Left cardiac atrium (tissue), 4 donors: ENCODE data around the gene PLA1A. TPM values are rescaled to one million over a fixed set of nuclear protein-coding genes. Genes with fewer than 3 reads are reported as not detected.
A peak's percentile ranks its signal among the peaks of the same experiment; 100 is the strongest.

ENCODE experiments used
- ATAC-seq, 2 donors: fragments of 200-7000 bp; cut with Tn5 transposase; one replicate each; pipeline ENCODE4 v1.9.1; 2020; ENCODE audit warnings: mild to moderate bottlenecking in 2 of 2, moderate library complexity in 2 of 2
- DNase-seq: peaks from one replicate; pipeline ENCODE4 v3.0.0-alpha.2; 2020
- intact Hi-C, 2 donors: fragments of 100-400 bp; cut with DNase I; formaldehyde crosslinking; loops; one replicate each; pipeline versions ENCODE4 v1.14.1 to v1.15.1; 2022 to 2023
- total RNA-seq, 2 donors: library from RNA; stranded (reverse); fragmentation: NEBNext Ultra II Directional; extraction: Animal tissue kit (Norgen Biotek cat#: 25700); gene quantifications; one replicate each; pipeline ENCODE4 v1.2.1, GENCODE V29; 2021
- donor health status: DM: no; HTN: yes; CAD: no.
- donor health status: DM: no; HTN: yes; CAD: no; lungs with severe emphysema.
- donor health status: DM: yes; HTN: yes; CAD: no.
- donor health status: Dilated cardiomyopathy.

Gene PLA1A
- total RNA-seq, 2 donors from 2014 or later = 1.5 to 8.7 TPM

GRCh38 chr3:119599558-119600174 lies 2.0 kb downstream of the PLA1A start:
- intact Hi-C loops = loop anchor here in 1 of 2 donors (5.0 kb wide), 1 partner anchor 38 kb away; no protein-coding TSS in a partner anchor
- ATAC-seq = no peak
- DNase-seq = no peak

GRCh38 chr3:119600732-119601131 lies 3.0 kb downstream of the PLA1A start:
- peak; percentile 33 for DNase-seq
- intact Hi-C loops = loop anchor here in 1 of 2 donors (5.0 kb wide), 1 partner anchor 37 kb away; no protein-coding TSS in a partner anchor

GRCh38 chr3:119601154-119601553 lies 3.5 kb downstream of the PLA1A start:
- intact Hi-C loops = loop anchor here in 1 of 2 donors (5.0 kb wide), 1 partner anchor 36 kb away; no protein-coding TSS in a partner anchor

More at GRCh38 chr3:119600732-119601131, 3.0 kb downstream of the PLA1A start:
- ATAC-seq = peak; percentile 86 to 88

DNA sequence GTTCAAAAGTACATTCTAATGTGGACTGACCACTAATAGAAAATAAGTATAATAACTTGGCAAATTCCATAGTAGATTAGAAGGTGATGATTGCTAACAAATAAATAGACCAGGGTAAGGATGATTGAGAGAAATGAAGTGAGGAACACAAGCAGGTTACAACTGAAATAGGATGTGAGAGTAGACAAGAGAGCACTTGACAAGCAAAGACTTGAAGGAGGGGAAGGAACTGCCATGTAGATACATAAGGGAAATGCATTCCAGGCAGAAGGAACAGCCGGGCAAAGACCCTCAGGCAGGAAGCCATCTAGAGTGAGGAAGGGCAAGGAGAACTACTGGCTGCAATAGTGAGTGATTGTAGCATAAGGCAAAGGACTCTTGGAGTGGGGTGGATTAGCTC lies 5.0 kb downstream of the PLA1A start:
- no peak for DNase-seq
- intact Hi-C loops = loop anchor here in 1 of 2 donors (5.0 kb wide), 1 partner anchor 35 kb away; no protein-coding TSS in a partner anchor
- no peak for ATAC-seq

More at GRCh38 chr3:119601154-119601553, 3.5 kb downstream of the PLA1A start:
- DNase-seq (no peak), ATAC-seq (peak; percentile 25 to 74)

DNA sequence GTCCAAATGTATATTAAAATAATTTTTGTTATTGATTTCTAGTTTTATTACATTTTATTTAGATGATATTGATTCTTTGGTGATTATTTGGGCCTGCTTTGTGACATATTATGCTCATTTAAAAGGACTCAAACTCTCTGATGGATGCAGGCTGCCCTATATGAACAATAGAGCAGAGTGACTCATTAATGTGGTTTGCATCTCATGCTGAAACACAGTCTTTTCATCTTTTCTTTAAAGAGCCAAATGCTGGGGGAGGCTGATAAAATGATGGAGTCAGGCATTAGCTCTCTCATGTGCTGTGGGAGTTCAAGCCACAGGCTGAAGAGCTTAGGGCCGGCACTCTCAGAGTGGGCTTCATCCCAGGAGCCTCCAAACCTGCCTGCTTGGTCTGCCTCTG lies 7.2 kb downstream of the PLA1A start:
- no peak for DNase-seq
- intact Hi-C loops = loop anchor here in 1 of 2 donors (5.0 kb wide), 1 partner anchor 32 kb away; no protein-coding TSS in a partner anchor
- ATAC-seq = no peak

- DNase-seq = no peak
- intact Hi-C loops = no loop called here
- no peak for ATAC-seq
Observed at GRCh38 chr3:119608405-119609000, 10.8 kb downstream of the PLA1A start.

DNA sequence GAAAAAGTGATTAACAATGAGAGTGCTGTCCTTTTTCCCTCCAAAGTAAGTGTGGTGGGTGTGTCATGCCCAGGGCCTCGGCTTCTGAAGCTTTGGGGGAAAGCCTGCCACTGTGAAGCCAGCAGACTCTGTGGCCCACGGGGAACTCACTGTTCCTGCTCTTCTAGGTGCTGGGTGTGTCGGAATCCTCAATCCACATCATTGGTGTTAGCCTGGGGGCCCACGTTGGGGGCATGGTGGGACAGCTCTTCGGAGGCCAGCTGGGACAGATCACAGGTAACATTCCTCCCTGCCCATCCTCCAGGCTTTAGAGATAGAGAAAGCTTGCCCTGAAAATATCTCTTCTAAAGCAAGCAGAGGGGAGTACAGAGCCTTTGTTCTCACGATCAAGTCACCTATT lies 11.6 kb downstream of the PLA1A start:
- DNase-seq (no peak), ATAC-seq (no peak)
- intact Hi-C loops = no loop called here

DNA sequence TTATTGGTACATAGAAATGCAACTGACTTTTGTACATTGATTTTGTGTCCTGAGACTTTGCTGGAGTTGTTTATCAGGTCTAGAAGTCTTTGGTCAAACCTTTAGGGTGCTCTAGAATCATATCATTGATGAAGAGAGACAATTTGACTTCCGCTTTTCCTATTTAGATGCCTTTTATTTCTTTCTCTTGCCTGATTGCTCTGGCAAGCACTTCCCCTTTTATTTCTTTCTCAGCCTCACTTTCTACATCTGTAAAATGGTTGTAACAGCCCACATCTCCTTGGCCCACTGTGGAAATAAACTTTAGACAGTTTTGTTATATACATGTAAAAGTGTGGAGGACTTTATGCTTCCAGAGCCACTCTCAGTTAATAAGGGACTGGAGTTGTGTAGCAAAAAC lies 14.0 kb downstream of the PLA1A start:
- DNase-seq = no peak
- intact Hi-C loops = no loop called here
- no peak for ATAC-seq

GRCh38 chr3:119613201-119613600 lies 15.5 kb downstream of the PLA1A start:
- DNase-seq (no peak), ATAC-seq (no peak)
- intact Hi-C loops = no loop called here

DNA sequence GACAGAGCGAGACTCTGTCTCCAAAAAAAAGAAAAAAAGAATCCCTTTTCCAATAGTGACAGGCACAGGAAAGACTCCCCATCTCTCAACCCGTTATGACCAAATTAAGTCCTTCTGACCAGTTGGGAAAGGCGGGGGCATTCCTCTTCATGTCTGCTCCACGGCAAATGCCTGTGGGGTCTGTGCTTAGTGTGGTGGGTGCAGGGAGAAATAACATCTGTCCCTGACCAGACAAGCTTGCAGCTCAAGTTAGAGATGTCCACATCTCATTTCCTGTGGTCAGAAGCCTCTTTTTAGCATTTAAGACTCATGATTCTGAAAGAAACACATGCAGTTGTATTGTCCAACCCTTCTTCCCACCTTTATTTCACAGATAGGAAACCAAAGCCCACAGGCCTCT lies 16.2 kb downstream of the PLA1A start:
- DNase-seq (no peak), ATAC-seq (no peak)
- intact Hi-C loops = no loop called here

DNA sequence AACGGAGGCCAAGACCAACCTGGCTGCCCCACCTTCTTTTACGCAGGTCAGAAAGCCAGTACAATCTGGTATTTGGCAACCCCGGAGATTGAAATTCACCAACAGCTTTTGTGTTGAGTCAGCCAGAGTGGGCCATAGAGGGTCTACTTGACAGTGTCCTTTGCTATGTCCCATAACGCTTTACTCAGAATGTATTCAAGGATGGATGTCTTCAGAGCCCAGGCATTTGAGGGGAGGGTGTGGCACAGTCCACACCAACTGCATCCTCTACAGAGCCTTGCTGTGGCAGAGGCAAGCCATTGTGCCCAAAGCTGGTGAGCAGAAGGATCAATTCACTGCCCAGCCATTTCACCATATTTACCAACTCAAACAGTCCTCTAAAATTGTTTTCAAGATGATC lies 18.4 kb downstream of the PLA1A start:
- DNase-seq (no peak), ATAC-seq (no peak)
- intact Hi-C loops = no loop called here

GRCh38 chr3:119619094-119619493 lies 21.4 kb downstream of the PLA1A start:
- DNase-seq = no peak
- intact Hi-C loops = no loop called here
- ATAC-seq = no peak

DNA sequence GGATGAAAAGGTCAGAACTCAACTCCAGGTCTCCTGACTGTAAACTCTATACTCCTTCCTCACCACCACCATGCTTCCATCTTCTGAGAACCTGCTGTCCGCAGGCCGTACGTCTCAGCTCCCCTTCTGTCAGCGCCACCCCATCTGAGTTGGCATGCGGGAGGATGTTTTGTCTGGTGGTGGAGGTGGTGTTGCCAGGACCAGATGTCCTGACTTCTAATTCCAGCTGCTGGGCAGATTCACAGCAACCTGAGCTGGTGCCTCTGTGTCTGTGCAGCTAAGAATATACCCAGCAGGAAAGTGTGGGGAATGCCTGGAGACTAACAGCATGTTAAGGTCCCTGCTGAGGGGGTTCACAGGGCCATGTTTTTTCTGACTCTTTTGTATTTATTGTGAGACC lies 23.2 kb downstream of the PLA1A start:
- ATAC-seq (no peak), DNase-seq (no peak)
- intact Hi-C loops = no loop called here

DNA sequence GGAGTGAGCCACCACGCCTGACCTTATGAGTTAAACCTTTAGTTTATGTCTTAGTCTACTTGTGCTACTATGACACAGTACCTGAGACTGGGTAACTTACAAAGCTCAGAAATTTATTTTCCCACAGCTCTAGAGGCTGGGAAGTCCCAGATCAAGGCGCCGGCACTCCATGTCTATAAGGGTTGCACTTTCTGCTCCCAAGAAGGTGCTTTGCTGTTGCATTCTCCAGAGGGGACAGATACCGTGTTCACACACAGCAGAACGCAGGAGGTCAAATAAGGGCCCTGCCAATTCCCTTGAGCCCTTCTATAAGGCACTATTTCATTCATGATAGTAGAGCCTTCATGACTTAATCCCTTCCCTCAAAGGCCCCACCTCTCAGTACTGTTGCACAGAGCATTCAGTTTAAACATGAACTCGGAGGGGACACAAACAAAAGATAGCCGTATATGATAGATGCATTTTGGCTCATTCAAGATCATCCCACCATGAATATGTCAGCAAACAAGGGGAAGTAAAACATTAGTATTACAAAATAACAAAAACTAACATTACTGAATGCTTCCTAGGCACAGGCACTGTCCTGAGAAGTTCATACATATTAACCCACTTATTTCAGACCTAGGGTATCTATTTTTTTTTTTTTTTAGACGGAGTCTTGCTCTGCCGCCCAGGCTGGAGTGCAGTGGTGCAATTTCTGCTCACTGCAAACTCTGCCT lies 26.5 kb downstream of the PLA1A start:
- no peak for DNase-seq
- ATAC-seq = no peak
- intact Hi-C loops = no loop called here

DNA sequence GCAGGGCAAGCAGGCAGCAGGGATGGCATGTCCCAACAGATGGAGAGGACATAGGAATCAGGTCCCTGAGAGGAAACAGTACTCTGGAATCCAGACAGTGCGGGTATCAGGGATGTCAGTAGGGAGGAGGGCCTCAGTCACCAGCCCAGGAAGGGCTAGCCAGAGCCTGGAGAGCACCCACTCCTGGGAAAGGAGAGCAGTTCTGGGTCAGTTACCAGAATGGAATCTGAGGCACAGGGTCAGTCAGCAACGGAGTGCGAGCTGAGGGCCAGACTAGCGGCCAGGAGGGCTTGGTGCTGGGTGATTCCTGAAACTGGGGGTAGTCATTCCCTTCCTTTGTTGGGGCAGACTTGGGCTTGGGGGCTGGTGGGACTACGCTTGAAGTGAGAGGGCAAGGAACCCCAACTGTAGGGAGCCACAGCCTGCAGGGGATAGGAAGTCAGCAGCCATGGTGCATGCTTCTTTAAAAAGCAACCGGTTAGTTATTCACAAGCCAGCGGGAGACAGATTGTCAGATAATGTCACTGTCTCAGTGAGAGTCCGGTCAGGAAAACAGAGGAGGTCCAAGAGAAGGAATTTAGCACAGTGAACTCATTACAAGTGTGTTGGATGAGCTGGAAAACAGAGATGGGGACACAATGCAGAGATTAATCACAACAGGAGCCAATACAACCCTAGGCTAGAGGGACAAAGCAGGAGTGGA lies 27.9 kb downstream of the PLA1A start:
- ATAC-seq (no peak), DNase-seq (no peak)
- intact Hi-C loops = no loop called here

DNA sequence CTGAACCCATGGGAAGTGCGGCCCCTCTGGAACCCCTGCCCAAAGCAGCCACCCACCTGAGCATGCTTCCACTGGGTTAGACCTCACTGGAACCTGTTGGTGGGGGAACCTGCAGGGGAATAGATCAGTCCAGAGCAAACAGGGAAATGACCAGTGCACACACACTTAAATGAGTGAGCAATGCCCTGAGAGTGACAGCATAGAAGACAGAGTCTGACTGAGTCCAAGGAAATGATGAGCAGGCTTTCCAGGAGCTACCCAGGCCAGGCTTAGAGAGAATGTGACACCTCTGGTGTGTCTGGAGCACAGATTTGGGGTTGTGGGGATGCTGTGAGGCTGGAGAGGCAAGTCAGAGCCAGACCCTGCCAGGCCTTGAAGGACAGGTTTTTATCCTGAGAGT lies 28.5 kb downstream of the PLA1A start:
- intact Hi-C loops = no loop called here
- no peak for ATAC-seq
- DNase-seq = no peak

GRCh38 chr3:119627461-119627860 lies 29.8 kb downstream of the PLA1A start:
- ATAC-seq (peak; percentile 44 to 60), DNase-seq (peak; percentile 53)
- intact Hi-C loops = no loop called here

- ATAC-seq = no peak
- intact Hi-C loops = no loop called here
- no peak for DNase-seq
Observed at GRCh38 chr3:119628390-119628789, 30.7 kb downstream of the PLA1A start.

GRCh38 chr3:119628816-119629445 lies 31.2 kb downstream of the PLA1A start:
- peak in 1 of 2 donors; percentile 12 for ATAC-seq
- DNase-seq = no peak
- intact Hi-C loops = no loop called here
